Activated CD4-positive, alpha-beta memory T cell treated with anti-CD3 and anti-CD28 coated beads for 36 hours (primary cell): ENCODE data around the gene SPEG. TPM values are rescaled to one million over a fixed set of nuclear protein-coding genes. Genes with fewer than 3 reads are reported as not detected.

Experiments
- CTCF ChIA-PET: fragments of 350-600 bp; sonication (Branson Sonifier 250); formaldehyde crosslinking; loops from one replicate; lab custom pipeline; 2021; ENCODE audit warnings: antibody characterized with exemption, inconsistent platforms; lab: Charles Lee
- POLR2A ChIA-PET: fragments of 350-600 bp; sonication (Branson Sonifier 250); formaldehyde crosslinking; loops from one replicate; lab custom pipeline; 2021; ENCODE audit warnings: antibody characterized with exemption; lab: Charles Lee
- DNase-seq: peaks from one replicate; pipeline ENCODE4 v3.0.0-alpha.2; 2020
- H3K27ac Mint-ChIP-seq: one replicate; pipeline ENCODE4 v1.8.0; 2021; ENCODE audit warnings: mixed read lengths
- H3K27me3 Mint-ChIP-seq: one replicate; pipeline ENCODE4 v1.8.0; 2021; ENCODE audit warnings: mixed read lengths
- H3K36me3 Mint-ChIP-seq: one replicate; pipeline ENCODE4 v1.8.0; 2021; ENCODE audit warnings: mixed read lengths
- H3K4me1 Mint-ChIP-seq: one replicate; pipeline ENCODE4 v1.8.0; 2021; ENCODE audit warnings: low read depth, mixed read lengths
- H3K4me3 Mint-ChIP-seq: one replicate; pipeline ENCODE4 v1.8.0; 2021; ENCODE audit warnings: mild to moderate bottlenecking, mixed read lengths
- H3K9me3 Mint-ChIP-seq: one replicate; pipeline ENCODE4 v1.8.0; 2021; ENCODE audit warnings: mixed read lengths
- intact Hi-C: fragments of 100-400 bp; cut with micrococcal nuclease; formaldehyde crosslinking; loops from one replicate; pipeline ENCODE4 v1.15.1; 2023
- total RNA-seq, 2 experiments: library from RNA; stranded (reverse); gene quantifications; one replicate each; pipeline ENCODE4 v1.2.3, GENCODE V29; 2021

The SPEG gene
- total RNA-seq, 2 experiments from 2014 or later = 1.1 to 1.7 TPM

GRCh38 chr2:219460424-219460926 is 25.8 kb downstream of the SPEG start:
- ChIA-PET CTCF (interaction anchor here (1.2 to 1.4 kb wide), 2 partner anchors 35 to 69 kb away, joined by 4 to 16 read pairs; a partner anchor contains a TSS), POLR2A (no interaction called here)
- Mint-ChIP-seq H3K4me3 (no peak overlapping the region), H3K27me3 (no peaks in the 10 kb centered on the region), H3K27ac (no peak overlapping the region), H3K9me3 (no peaks in the 10 kb centered on the region), H3K36me3 (no peaks in the 10 kb centered on the region), H3K4me1 (peaks cover 5% of the 10 kb centered on the region)
- intact Hi-C loops = no loop called here
- no peak for DNase-seq

GRCh38 chr2:219461047-219461514 is 26.4 kb downstream of the SPEG start:
- Mint-ChIP-seq H3K27me3 (no peaks in the 10 kb centered on the region), H3K4me3 (no peak overlapping the region), H3K9me3 (no peaks in the 10 kb centered on the region), H3K4me1 (peaks cover 5% of the 10 kb centered on the region), H3K27ac (no peak overlapping the region), H3K36me3 (no peaks in the 10 kb centered on the region)
- peak; percentile 27 for DNase-seq
- ChIA-PET POLR2A (no interaction called here), CTCF (interaction anchor here (1.2 to 1.4 kb wide), 2 partner anchors 35 to 69 kb away, joined by 4 to 16 read pairs; a partner anchor contains a TSS)
- intact Hi-C loops = no loop called here

- Mint-ChIP-seq H3K4me3 (no peak overlapping the region), H3K27ac (no peak overlapping the region), H3K9me3 (no peaks in the 10 kb centered on the region), H3K4me1 (peaks cover 5% of the 10 kb centered on the region), H3K27me3 (no peaks in the 10 kb centered on the region), H3K36me3 (no peaks in the 10 kb centered on the region)
- ChIA-PET CTCF (interaction anchor here (0.8 to 1.4 kb wide), 3 partner anchors 34 to 68 kb away, joined by 3 to 16 read pairs (median 4); partner anchors contain the start of gene GMPPA), POLR2A (no interaction called here)
- intact Hi-C loops = no loop called here
- DNase-seq = no peak
These were observed 27.0 kb downstream of the SPEG start for GRCh38 chr2:219461669-219462068.

GRCh38 chr2:219462349-219462748 is 27.7 kb downstream of the SPEG start:
- no peak overlapping the region for H3K4me3 Mint-ChIP-seq
- no peaks in the 10 kb centered on the region for H3K36me3 Mint-ChIP-seq
- no peaks in the 10 kb centered on the region for H3K9me3 Mint-ChIP-seq
- intact Hi-C loops = no loop called here
- no peak overlapping the region for H3K27ac Mint-ChIP-seq
- peaks cover 5% of the 10 kb centered on the region for H3K4me1 Mint-ChIP-seq
- H3K27me3 Mint-ChIP-seq = no peaks in the 10 kb centered on the region
- CTCF ChIA-PET = interaction anchor here (2.7 kb wide), 1 partner anchor 13 kb away, joined by 16 read pairs; no protein-coding TSS in a partner anchor
- POLR2A ChIA-PET = no interaction called here
- no peak for DNase-seq

- Mint-ChIP-seq H3K27ac (no peak overlapping the region), H3K36me3 (no peaks in the 10 kb centered on the region), H3K27me3 (no peaks in the 10 kb centered on the region), H3K9me3 (no peaks in the 10 kb centered on the region), H3K4me1 (no peaks in the 10 kb centered on the region), H3K4me3 (no peak overlapping the region)
- intact Hi-C loops = no loop called here
- no peak for DNase-seq
- ChIA-PET POLR2A (no interaction called here), CTCF (interaction anchor here (1.0 to 2.7 kb wide), 4 partner anchors 11 to 69 kb away, joined by 3 to 16 read pairs (median 5); no protein-coding TSS in a partner anchor)
These were observed 29.8 kb downstream of the SPEG start for GRCh38 chr2:219464286-219465032.

- Mint-ChIP-seq H3K27me3 (no peaks in the 10 kb centered on the region), H3K27ac (no peak overlapping the region), H3K36me3 (no peaks in the 10 kb centered on the region), H3K4me3 (no peak overlapping the region), H3K4me1 (no peaks in the 10 kb centered on the region), H3K9me3 (no peaks in the 10 kb centered on the region)
- intact Hi-C loops = no loop called here
- DNase-seq = no peak
- CTCF ChIA-PET = interaction anchor here (2.2 kb wide), 1 partner anchor 64 kb away, joined by 7 read pairs; no protein-coding TSS in a partner anchor
- POLR2A ChIA-PET = no interaction called here
These were observed 31.3 kb downstream of the SPEG start for GRCh38 chr2:219465659-219466561.

GRCh38 chr2:219466816-219467735 is 32.4 kb downstream of the SPEG start:
- CTCF ChIA-PET = interaction anchor here (1.7 kb wide), 1 partner anchor 62 kb away, joined by 4 read pairs; no protein-coding TSS in a partner anchor
- intact Hi-C loops = no loop called here
- Mint-ChIP-seq H3K36me3 (no peaks in the 10 kb centered on the region), H3K27ac (no peak overlapping the region), H3K4me3 (no peak overlapping the region), H3K27me3 (no peaks in the 10 kb centered on the region), H3K9me3 (no peaks in the 10 kb centered on the region), H3K4me1 (no peaks in the 10 kb centered on the region)
- DNase-seq = no peak
- POLR2A ChIA-PET = no interaction called here

- ChIA-PET CTCF (interaction anchor here (1.7 kb wide), 1 partner anchor 62 kb away, joined by 4 read pairs; no protein-coding TSS in a partner anchor), POLR2A (no interaction called here)
- H3K4me3 Mint-ChIP-seq = no peak overlapping the region
- no peaks in the 10 kb centered on the region for H3K9me3 Mint-ChIP-seq
- DNase-seq = no peak
- no peaks in the 10 kb centered on the region for H3K4me1 Mint-ChIP-seq
- H3K36me3 Mint-ChIP-seq = no peaks in the 10 kb centered on the region
- no peak overlapping the region for H3K27ac Mint-ChIP-seq
- no peaks in the 10 kb centered on the region for H3K27me3 Mint-ChIP-seq
- intact Hi-C loops = no loop called here
These were observed 33.1 kb downstream of the SPEG start for GRCh38 chr2:219467736-219468075.

- intact Hi-C loops = no loop called here
- Mint-ChIP-seq H3K36me3 (no peaks in the 10 kb centered on the region), H3K27me3 (no peaks in the 10 kb centered on the region), H3K4me3 (no peak overlapping the region), H3K27ac (no peak overlapping the region), H3K9me3 (no peaks in the 10 kb centered on the region), H3K4me1 (no peaks in the 10 kb centered on the region)
- no peak for DNase-seq
- CTCF ChIA-PET = interaction anchor here (1.2 to 1.7 kb wide), 3 partner anchors 30 to 61 kb away, joined by 3 to 4 read pairs (median 4); partner anchors contain the start of gene GMPPA
- POLR2A ChIA-PET = no interaction called here
These were observed 34.0 kb downstream of the SPEG start for GRCh38 chr2:219468410-219469185.

GRCh38 chr2:219469186-219469724 is 34.6 kb downstream of the SPEG start:
- no peaks in the 10 kb centered on the region for H3K36me3 Mint-ChIP-seq
- no peak overlapping the region for H3K27ac Mint-ChIP-seq
- ChIA-PET POLR2A (no interaction called here), CTCF (interaction anchor here (1.2 to 1.6 kb wide), 2 partner anchors 30 to 60 kb away, joined by 3 to 4 read pairs; partner anchors contain the start of gene GMPPA)
- intact Hi-C loops = no loop called here
- H3K9me3 Mint-ChIP-seq = no peaks in the 10 kb centered on the region
- no peak for DNase-seq
- H3K4me1 Mint-ChIP-seq = no peaks in the 10 kb centered on the region
- H3K27me3 Mint-ChIP-seq = no peaks in the 10 kb centered on the region
- no peak overlapping the region for H3K4me3 Mint-ChIP-seq
